ENCODE measurements around the gene CA5A. TPM values are rescaled to one million over a fixed set of nuclear protein-coding genes. Genes with fewer than 3 reads are reported as not detected.
A peak's percentile ranks its signal among the peaks of the same experiment; 100 is the strongest.

CA5A gene
- total RNA-seq, 1 experiment from 2014 or later = not detected

- Histone ChIP-seq H3K36me3 (ENCODE audit: control insufficient read depth in 1 of 2, insufficient read depth in 2 of 2, low read length in 2 of 2) (no peaks in the 10 kb centered on the region), H3K9me3 (ENCODE audit: control insufficient read depth in 1 of 2, insufficient read depth in 1 of 2, low read depth in 1 of 2, low read length in 2 of 2) (no peaks in the 10 kb centered on the region), H4K20me1 (ENCODE audit: insufficient read depth) (no peaks in the 10 kb centered on the region), H3K79me2 (ENCODE audit: insufficient read depth, low read length) (peaks cover 2% of the 10 kb centered on the region), H3K4me2 (ENCODE audit: low read length) (peak overlapping the region; percentile 92), H3K4me3 (replicated peaks in 1 of 2; ENCODE audit: low read depth in 1 of 2, low read length in 2 of 2) (0 out of 4 replicates have a peak overlapping the region, but pooled peaks of 1 of the 2 experiments have one; percentile 59), H3K27ac (ENCODE audit: low read depth, low read length) (peak overlapping the region; percentile 67; the same call in 1 of the 2 replicates), H3K9ac (ENCODE audit: low read length) (peak overlapping the region; percentile 73), H3K9me2 (ENCODE audit: insufficient read depth) (no peaks in the 10 kb centered on the region), H3K4me1 (ENCODE audit: control insufficient read depth in 1 of 2, insufficient read depth in 2 of 2, low read length in 2 of 2) (peaks cover 34 to 40% of the 10 kb centered on the region in 2 experiments), H3K27me3 (ENCODE audit: insufficient read depth, low read length) (no peaks in the 10 kb centered on the region), H2AFZ (ENCODE audit: low read depth, low read length, poor library complexity, severe bottlenecking) (no peak overlapping the region)
- ChIA-PET POLR2A (no interaction called here), RAD21 (ENCODE audit: low non-redundant PET in 1 of 2, low total read pairs in 2 of 2, uncharacterized antibody in 2 of 2, unreplicated experiment in 2 of 2) (no interaction called here), CTCF (no interaction called here)
- intact Hi-C loops (cut with micrococcal nuclease) = no loop called here
- DNase-seq (ENCODE audit: low read depth, low spot score) (no peak), ATAC-seq (no peak)
- no TSS peak for BruUV-seq (replicated peaks)
- TF ChIP-seq ZFX (IDR thresholded peaks at IDR 0.05) = no peak
- TF ChIP-seq EZH2phosphoT487 (IDR thresholded peaks at IDR 0.05; ENCODE audit: borderline replicate concordance) = no peak
- no peak for TF ChIP-seq YY1 (IDR thresholded peaks at IDR 0.05; ENCODE audit: extremely low read depth, insufficient replicate concordance, low read depth, low read length)
- TF ChIP-seq MAX (IDR thresholded peaks at IDR 0.05) = no peak
- TF ChIP-seq FOSL1 (IDR thresholded peaks at IDR 0.05; ENCODE audit: low read depth) = no peak
- TF ChIP-seq SIN3A (IDR thresholded peaks at IDR 0.05; ENCODE audit: low read depth) = no peak
- no peak for TF ChIP-seq ELF1 (IDR thresholded peaks at IDR 0.05; ENCODE audit: borderline replicate concordance, low read depth)
- no peak for TF ChIP-seq CBX3 (IDR thresholded peaks at IDR 0.05; ENCODE audit: low read depth)
- no peak for TF ChIP-seq CEBPB (IDR thresholded peaks at IDR 0.05; ENCODE audit: low read depth)
- TF ChIP-seq JUND (IDR thresholded peaks at IDR 0.05) = no peak
- no peak for TF ChIP-seq CTCF (IDR thresholded peaks at IDR 0.05 in 2 of 3, conservative IDR thresholded peaks at IDR 0.05 in 1 of 3; ENCODE audit: borderline replicate concordance in 1 of 3, insufficient read depth in 1 of 3, low read depth in 2 of 3, low read length in 2 of 3)
- TF ChIP-seq ZBTB33 (IDR thresholded peaks at IDR 0.05; ENCODE audit: extremely low read depth, insufficient replicate concordance, low read length) = no peak
- TF ChIP-seq ATF3 (IDR thresholded peaks at IDR 0.05) = no peak
- TF ChIP-seq POLR2A (IDR thresholded peaks at IDR 0.05; ENCODE audit: borderline replicate concordance, extremely low read depth, insufficient read depth, insufficient read length) = no peak
Observed at GRCh38 chr16:87946596-87947347, 10.4 kb upstream of the CA5A start.
